GM04504 (cell line): ENCODE data around the gene TAP1.

Experiments
- DNase-seq: peaks from one replicate; pipeline ENCODE4 v3.0.0-alpha.2; 2012; ENCODE audit warnings: low read depth

The TAP1 gene

GRCh38 chr6:32860674-32861073 is 7.2 kb upstream of the TAP1 start:
- DNase-seq, result no peak

GRCh38 chr6:32858194-32858593 is 4.7 kb upstream of the TAP1 start:
- DNase-seq, result no peak

- no peak for DNase-seq
These were observed 3.8 kb upstream of the TAP1 start for GRCh38 chr6:32857156-32857891.

GRCh38 chr6:32855467-32856174 is 2.1 kb upstream of the TAP1 start:
- DNase-seq, result no peak

GRCh38 chr6:32854376-32855178 is 1.1 kb upstream of the TAP1 start:
- no peak for DNase-seq

GRCh38 chr6:32852844-32853540 is 512 bp downstream of the TAP1 start:
- no peak for DNase-seq

GRCh38 chr6:32852018-32852843 is 1.3 kb downstream of the TAP1 start:
- no peak for DNase-seq

- DNase-seq, result no peak
These were observed 2.5 kb downstream of the TAP1 start for GRCh38 chr6:32851025-32851424.

- DNase-seq, result no peak
These were observed 4.4 kb downstream of the TAP1 start for GRCh38 chr6:32849126-32849525.

GRCh38 chr6:32847795-32848194 is 5.7 kb downstream of the TAP1 start:
- DNase-seq, result no peak

GRCh38 chr6:32847004-32847403 is 6.5 kb downstream of the TAP1 start:
- no peak for DNase-seq

- DNase-seq, result no peak
These were observed 8.1 kb downstream of the TAP1 start for GRCh38 chr6:32845384-32845884.

GRCh38 chr6:32844839-32845383 is 8.6 kb downstream of the TAP1 start:
- no peak for DNase-seq

GRCh38 chr6:32843979-32844838 is 9.3 kb downstream of the TAP1 start, which contains the start of gene PSMB8:
TSS of gene PSMB8 (minus strand) at chr6:32844047. CDS start at chr6:32843996, 51 bp downstream.
- peak; percentile 88 for DNase-seq

- DNase-seq, result no peak
These were observed 10.0 kb downstream of the TAP1 start for GRCh38 chr6:32843331-32843978.

GRCh38 chr6:32842690-32843089 is 10.8 kb downstream of the TAP1 start:
- no peak for DNase-seq

- no peak for DNase-seq
These were observed 11.4 kb downstream of the TAP1 start for GRCh38 chr6:32842021-32842650.

- DNase-seq, result no peak
These were observed 12.8 kb downstream of the TAP1 start for GRCh38 chr6:32840604-32841246.
